ACHN (cell line): Measurements from ENCODE around the gene CTCF.
A peak's percentile ranks its signal among the peaks of the same experiment; 100 is the strongest.

ENCODE experiments used
- DNase-seq: peaks from one replicate; pipeline ENCODE4 v3.0.0-alpha.2; 2015
- in situ Hi-C: cut with HindIII; loops from 2 replicates; pipeline ENCODE4 v1.10.0; 2017; ENCODE audit warnings: low sequenced_read_pairs, low pct_ligation_motif_present, low pct_unique_long_range_greater_than_20kb

The CTCF gene

DNA sequence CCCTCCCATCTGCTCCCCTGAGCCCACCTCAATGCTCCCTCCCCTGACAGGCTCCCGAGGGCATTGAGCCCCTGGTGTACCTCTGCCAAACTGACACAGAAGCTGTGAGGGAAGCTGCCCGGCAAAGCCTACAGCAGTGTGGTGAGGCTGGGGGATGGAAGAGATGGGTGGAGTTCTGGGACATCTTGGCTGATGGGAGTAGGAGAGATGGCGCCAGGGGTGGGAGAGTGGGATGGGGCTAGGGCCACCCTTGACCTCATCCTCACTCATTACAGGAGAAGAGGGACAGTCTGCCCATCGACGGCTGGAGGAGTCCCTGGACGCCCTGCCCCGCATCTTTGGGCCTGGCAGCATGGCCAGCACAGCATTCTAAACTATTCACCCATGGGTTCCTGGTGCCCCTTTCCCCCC lies 16.2 kb upstream of the CTCF start:
- DNase-seq = no peak
- in situ Hi-C loops = no loop called here

DNA sequence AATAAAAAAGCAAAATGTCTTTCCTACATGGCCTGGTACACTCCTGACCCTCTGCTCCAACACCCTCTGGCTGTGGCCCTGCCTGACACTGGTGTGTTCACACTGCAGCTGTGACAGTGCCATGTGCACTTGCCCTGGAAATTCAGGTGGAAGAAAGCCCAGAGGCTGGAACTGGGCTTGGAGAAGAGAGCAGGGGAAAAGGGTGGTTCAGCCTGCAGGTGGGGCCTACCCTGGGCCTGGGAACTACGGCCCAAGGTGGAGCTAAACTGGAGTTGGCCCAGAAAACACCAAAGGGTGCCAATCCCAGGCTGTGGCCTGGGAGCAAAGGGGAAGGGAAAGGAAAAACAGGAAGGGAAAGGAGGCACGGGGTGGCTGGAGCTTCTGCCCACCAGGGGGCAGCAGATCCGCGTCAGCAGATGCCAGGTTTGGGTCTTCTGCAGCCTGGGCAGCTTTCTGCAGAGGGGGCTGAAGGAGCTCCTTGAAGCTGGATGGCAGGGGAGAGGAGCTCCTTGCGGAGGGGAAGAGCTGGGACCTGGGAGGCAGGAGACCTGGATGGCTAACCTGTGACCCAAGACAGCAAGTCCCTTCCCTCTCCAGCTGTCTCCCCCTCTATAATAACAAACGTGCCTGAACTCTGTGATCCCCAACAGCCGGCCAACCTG lies 15.4 kb upstream of the CTCF start:
- in situ Hi-C loops = no loop called here

GRCh38 chr16:67547423-67548264 lies 14.7 kb upstream of the CTCF start:
- DNase-seq = no peak
- in situ Hi-C loops = no loop called here

More for the DNA sequence above, 15.4 kb upstream of the CTCF start:
- peak; percentile 76 for DNase-seq

DNA sequence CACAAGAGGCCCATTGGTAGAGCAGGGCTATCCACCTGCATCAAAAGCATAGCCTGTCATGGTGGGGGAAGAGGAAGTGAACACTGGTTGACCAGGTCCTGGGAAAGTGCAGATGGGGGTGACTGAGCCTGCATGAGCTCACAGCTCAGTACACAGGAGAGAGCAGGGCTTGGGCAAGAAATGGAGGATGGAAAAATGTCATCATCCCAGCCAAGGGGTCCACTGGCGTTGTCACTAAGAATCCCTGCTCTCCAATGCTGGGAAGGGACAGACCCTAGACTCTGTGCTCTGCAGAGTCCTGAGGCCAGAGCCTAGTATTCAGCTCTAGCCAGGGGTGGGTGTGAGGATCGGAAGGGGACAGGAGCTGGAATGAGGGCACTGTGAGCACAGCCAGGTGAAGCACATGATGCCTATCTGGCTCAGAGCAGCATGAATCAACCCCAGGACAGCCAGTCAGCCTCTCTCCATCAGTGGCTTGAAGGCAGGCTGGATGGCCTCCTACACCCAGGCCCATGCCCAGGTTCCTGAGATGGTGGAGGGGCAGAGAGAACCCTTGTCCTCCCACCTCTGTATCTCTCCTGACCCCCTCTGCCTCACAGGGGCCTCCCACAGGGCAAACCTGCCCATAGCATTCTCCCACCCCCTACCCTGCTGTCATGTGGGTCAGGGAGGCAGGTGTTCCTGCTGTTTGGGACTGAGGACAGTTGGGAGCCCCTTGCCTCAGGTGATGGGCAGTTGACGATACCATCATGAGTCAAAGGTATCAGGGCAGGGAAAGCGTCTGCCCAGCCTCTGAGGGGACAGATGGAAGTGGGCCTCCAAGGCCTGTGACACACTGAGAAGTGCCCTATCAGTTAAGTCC lies 13.8 kb upstream of the CTCF start:
- in situ Hi-C loops = no loop called here
- DNase-seq = no peak

DNA sequence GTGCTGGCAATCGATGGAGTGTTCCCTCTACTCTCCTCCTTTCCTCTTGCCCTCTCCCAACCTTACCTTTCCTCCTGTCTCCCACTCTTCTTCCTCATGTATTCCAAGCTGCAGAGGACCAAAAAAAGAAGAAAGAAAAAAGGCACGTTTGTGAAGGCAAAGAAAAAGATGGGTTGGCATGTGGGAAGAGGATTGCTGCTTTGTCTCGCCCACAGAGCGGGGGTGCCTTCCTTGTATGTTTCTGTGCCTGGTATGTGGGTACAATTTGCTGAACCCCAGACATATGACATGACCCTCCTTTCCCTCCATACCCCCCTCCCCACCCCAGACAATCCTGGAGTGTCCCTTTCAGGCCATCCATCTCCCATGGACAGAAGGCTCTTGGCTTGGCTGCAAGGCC lies 13.1 kb upstream of the CTCF start:
- no peak for DNase-seq
- in situ Hi-C loops = no loop called here

- in situ Hi-C loops = no loop called here
- DNase-seq = no peak
These were observed 12.4 kb upstream of the CTCF start for GRCh38 chr16:67549936-67550335.

- DNase-seq = no peak
- in situ Hi-C loops = no loop called here
These were observed 11.2 kb upstream of the CTCF start for GRCh38 chr16:67551091-67551490.

GRCh38 chr16:67551972-67552371 lies 10.4 kb upstream of the CTCF start:
- DNase-seq = no peak
- in situ Hi-C loops = no loop called here

DNA sequence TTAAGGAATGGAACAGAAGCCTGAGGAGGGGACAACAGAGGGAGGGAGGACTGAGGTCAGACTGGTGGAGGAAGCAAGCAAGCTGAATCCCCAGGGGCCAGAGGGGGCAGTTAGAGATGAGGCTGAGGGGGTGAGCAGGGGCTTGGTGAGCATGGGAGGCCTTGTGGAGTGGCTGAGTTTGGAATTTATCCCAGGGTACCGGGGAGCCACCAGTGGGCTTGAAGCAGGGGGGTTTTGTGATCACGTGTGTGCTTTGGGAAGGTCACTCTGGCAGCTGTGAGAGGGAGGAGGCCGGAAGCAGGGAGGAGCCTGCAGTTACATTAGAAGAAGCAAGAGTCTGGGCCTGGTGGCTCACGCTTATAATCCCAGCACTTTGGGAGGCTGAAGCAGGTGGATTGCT lies 9.8 kb upstream of the CTCF start:
- no peak for DNase-seq
- in situ Hi-C loops = no loop called here

DNA sequence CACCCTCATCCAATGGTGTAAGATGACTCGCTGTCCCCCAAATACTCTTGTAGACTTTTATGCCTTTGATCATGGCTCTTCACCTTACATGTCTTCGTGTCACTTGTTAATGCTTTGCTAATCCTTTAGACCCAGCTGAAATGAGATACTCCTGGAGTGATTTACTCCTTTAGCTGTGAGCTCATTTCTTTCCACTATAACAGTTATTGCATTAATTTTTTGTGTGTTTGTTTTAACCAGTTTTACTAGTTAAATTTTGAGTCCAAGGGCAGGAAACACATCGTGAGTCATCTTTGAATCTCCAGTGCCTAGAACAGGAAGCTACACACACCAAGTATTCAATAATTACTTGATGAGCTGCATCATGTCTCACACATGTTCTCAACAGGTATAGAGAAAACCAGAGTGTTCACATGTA lies 6.5 kb upstream of the CTCF start:
- peak; percentile 33 for DNase-seq
- in situ Hi-C loops = no loop called here

DNA sequence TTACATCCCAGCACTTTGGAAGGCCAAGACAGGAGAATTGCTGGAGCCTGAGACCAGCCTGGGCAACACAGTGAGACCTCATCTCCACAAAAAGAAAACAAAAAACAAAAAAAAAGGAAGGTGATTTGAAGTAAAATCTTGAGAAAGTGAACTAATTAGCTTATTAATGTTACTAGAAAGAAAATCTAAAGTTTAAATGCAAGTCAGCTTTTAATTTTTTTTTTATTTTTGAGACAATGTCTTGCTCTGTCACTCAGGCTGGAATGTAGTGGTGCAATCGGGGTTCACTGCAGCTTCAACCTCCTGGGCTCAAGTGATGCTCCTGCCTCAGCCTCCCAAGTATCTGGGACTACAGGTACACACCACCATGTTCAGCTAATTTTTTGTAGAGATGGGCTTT lies 3.5 kb upstream of the CTCF start:
- no peak for DNase-seq
- in situ Hi-C loops = no loop called here

- no peak for DNase-seq
- in situ Hi-C loops = no loop called here
These were observed 1.4 kb upstream of the CTCF start for GRCh38 chr16:67560827-67561342.

- no peak for DNase-seq
- in situ Hi-C loops = no loop called here
These were observed 864 bp upstream of the CTCF start for GRCh38 chr16:67561501-67561823.

DNA sequence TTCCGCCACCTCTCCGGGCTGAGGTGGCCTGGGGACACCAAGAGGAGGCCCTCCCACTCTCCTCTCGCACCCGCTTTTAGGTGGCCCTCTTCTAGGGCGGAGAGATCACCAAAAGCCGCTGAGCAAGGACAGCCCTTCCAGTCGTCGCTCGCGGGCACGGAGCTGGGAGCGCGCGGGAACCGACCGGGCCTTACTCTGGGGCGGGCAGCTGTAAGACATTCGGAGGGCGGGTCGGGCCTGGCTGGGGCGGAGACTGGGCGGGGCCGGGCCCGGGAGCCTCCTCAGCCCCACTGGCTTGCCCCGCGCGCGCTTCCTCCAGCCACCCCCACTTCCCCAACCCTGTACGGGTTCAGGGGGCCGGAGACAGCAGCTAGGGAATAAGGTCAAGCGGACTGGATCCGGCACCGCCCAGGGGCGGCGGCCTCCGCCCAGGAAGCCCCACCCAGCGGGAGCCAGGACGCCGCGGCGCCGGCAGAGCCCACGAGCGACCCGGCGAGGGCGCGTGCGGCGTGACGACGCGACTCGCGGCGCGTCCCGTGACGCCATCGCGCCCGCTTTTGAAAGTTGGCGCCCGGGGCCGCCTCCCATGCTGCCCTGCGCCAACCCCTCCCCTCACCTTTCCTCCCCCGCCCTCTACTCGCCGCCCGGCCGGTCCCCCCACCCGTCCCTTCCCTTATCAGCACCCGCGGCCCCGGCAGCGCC lies 351 bp upstream of the CTCF start:
- peak; percentile 98 for DNase-seq
- in situ Hi-C loops = no loop called here

DNA sequence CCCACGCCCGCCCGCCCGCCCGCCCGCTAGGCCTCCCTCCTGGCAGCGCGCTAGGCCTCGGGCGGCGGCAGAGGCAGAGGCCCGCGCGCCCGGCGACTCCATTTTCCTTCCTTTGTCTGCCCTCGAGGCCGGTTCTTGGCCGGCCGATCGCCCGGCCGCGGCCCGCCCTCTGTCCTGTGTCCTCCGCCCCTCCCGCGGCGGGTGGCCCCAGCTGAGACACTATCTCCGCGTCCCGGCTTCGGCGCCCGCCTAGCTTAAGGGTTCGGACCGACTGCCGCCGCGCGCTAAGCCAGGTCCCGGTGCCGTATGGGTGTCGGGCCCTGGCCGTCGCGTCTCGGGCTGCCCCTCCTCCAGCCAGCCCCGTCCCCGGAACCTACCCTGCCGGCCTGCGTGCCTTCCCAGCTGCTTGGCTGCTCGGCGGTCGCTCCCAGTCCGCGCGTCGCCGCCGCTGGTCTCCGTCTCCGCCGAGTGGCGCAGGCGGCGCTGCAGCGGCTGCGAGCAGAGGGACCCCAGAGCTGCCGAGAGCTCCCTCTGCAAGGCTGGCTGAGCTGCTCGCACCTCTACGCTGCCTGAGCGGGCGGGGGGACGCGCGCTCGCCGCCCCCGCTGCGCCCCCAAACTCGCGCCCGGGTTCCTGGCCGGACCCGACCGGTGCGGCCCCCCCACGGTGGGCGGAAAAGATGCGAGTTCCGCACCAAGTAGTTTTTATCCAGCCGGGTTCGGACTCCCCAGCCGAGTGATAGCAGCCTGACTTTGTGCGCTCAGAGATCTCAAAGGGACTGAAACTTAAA lies 787 bp downstream of the CTCF start:
- DNase-seq = peak; percentile 65
- in situ Hi-C loops = no loop called here

GRCh38 chr16:67563708-67564468 lies 1.6 kb downstream of the CTCF start:
- DNase-seq = peak; percentile 46

DNA sequence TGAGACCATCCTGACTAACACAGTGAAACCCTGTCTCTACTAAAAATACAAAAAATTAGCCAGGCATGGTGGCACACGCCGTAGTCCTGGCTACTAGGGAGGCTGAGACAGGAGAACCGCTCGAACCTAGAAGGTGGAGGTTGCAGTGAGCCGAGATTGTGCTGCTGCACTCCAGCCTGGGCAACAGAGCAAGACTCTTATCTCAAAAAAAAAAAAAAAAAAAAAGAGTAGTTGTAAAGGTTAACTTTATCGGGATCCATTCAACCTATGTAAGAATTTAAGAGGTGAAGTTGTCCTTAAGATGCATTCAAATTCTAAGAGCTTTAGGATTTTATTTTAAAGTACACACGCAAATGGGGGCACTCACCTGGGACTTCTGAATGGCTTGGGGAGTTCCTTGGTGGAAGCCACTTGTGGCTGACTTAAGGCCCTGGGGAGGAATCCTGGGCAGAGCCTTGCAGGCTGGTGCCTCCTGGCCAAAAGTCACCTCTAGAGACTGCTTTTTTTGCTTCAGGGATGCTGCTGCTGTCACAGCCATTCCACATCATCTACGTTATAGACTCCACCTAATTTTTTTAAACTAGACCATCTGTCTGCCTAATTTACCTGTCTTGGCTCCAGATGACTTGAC lies 3.3 kb downstream of the CTCF start:
- in situ Hi-C loops = no loop called here
- no peak for DNase-seq

More at GRCh38 chr16:67563708-67564468, 1.6 kb downstream of the CTCF start:
- in situ Hi-C loops = no loop called here
